Fibroblast of mammary gland (primary cell): ENCODE results near the gene GRIA1.
"Not testable (repeated sequence)": the region's sequence is repeated elsewhere in the genome, so short reads cannot be mapped to it uniquely, and the experiment has no call there.

ENCODE experiments used
- DNase-seq: peaks from one replicate; pipeline ENCODE4 v3.0.0-alpha.2; 2010; ENCODE audit warnings: low read depth
- H3K4me3 ChIP-seq: 2 replicates; pipeline ENCODE4 v1.5.1; 2011; ENCODE audit warnings: low read depth, mild to moderate bottlenecking, low read length, moderate library complexity; ENCODE audit not compliant: control insufficient read depth
- CTCF ChIP-seq: conservative IDR thresholded peaks from 2 replicates; pipeline ENCODE4 v1.5.1; 2011; ENCODE audit warnings: low read depth, low read length, inconsistent platforms; ENCODE audit not compliant: control insufficient read depth, insufficient read depth

The GRIA1 gene

GRCh38 chr5:153835891-153836515 is 345.5 kb downstream of the GRIA1 start:
- DNase-seq: no peak
- TF ChIP-seq CTCF: no peak
- no peak overlapping the region for H3K4me3 ChIP-seq

- not testable (repeated sequence) for H3K4me3 ChIP-seq, DNase-seq
Observed at GRCh38 chr5:153849303-153850113, 359.0 kb downstream of the GRIA1 start.

GRCh38 chr5:153860195-153860886 is 369.9 kb downstream of the GRIA1 start:
- H3K4me3 ChIP-seq: no peak overlapping the region
- TF ChIP-seq CTCF: no peak
- DNase-seq: no peak

- H3K4me3 ChIP-seq, DNase-seq: not testable (repeated sequence)
Observed at GRCh38 chr5:153862906-153863305, 372.4 kb downstream of the GRIA1 start.
